ENCODE data around the gene GIMAP4.

DNA sequence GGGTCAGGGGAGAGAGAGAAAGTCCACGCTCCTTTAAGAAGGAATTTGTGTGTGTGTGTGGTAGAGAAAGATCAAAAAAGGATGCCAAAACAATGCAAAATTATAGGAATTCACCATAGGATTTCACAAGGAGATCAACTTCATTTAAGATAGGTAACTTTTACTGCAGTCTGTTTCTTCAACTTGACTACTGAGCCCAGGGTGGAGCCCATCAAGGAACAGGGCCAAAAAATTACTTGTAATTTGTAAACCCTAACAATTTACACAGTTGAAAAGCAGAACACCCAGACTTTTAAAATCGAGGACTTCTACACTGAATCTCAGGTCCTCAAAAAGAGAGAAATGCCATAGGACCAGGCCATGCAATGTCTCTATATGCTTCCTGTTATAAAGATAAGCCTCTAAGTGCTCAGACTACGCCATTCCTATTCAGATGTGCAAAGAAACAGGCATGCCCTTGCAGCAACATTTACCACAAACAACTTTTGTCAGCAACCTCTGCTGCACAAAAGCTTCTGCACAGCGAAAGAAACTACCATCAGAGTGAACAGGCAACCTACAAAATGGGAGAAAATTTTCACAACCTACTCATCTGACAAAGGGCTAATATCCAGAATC, 10.6 kb upstream of the GIMAP4 start:
- TF ChIP-seq EZH2 (IDR thresholded peaks at IDR 0.05; ENCODE audit: borderline replicate concordance, low read depth, low read length, poor library complexity, severe bottlenecking) = no peak
- TF ChIP-seq, protein P1, sequence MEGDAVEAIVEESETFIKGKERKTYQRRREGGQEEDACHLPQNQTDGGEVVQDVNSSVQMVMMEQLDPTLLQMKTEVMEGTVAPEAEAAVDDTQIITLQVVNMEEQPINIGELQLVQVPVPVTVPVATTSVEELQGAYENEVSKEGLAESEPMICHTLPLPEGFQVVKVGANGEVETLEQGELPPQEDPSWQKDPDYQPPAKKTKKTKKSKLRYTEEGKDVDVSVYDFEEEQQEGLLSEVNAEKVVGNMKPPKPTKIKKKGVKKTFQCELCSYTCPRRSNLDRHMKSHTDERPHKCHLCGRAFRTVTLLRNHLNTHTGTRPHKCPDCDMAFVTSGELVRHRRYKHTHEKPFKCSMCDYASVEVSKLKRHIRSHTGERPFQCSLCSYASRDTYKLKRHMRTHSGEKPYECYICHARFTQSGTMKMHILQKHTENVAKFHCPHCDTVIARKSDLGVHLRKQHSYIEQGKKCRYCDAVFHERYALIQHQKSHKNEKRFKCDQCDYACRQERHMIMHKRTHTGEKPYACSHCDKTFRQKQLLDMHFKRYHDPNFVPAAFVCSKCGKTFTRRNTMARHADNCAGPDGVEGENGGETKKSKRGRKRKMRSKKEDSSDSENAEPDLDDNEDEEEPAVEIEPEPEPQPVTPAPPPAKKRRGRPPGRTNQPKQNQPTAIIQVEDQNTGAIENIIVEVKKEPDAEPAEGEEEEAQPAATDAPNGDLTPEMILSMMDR (conservative IDR thresholded peaks at IDR 0.05; ENCODE audit: low read depth, low read length) = no peak

Data from A673 (cell line).